C4-2B (cell line): ENCODE results near the gene FAM89A.

Source experiments
- H3K27ac ChIP-seq: fragments of 450-650 bp; 2 replicates; pipeline ENCODE4 v1.5.1; 2017
- CTCF ChIP-seq: fragments of 450-650 bp; conservative IDR thresholded peaks from 2 replicates; pipeline ENCODE4 v1.5.1; 2017; ENCODE audit warnings: mild to moderate bottlenecking
- ZFX ChIP-seq: fragments of 450-650 bp; IDR thresholded peaks from 2 replicates; pipeline ENCODE4 v1.6.1; 2017

Gene FAM89A

GRCh38 chr1:230975636-230976035 lies 64.4 kb downstream of the FAM89A start:
- H3K27ac ChIP-seq = no peak overlapping the region
- TF ChIP-seq ZFX (no peak), CTCF (no peak)

GRCh38 chr1:230972855-230973271 lies 67.2 kb downstream of the FAM89A start:
- TF ChIP-seq ZFX (no peak), CTCF (no peak)
- no peak overlapping the region for H3K27ac ChIP-seq

GRCh38 chr1:230971771-230972170 lies 68.3 kb downstream of the FAM89A start:
- TF ChIP-seq CTCF (no peak), ZFX (no peak)
- no peak overlapping the region for H3K27ac ChIP-seq

- no peak overlapping the region for H3K27ac ChIP-seq
- TF ChIP-seq CTCF = no peak
These were observed 69.6 kb downstream of the FAM89A start for GRCh38 chr1:230970432-230970831.
